Fibroblast of lung (primary cell): Measurements from ENCODE around the gene B3GNT2.

Experiments used
- EZH2 ChIP-seq: IDR thresholded peaks from 2 replicates; pipeline ENCODE4 v1.5.1; 2012; ENCODE audit warnings: low read length, control low read depth, mild to moderate bottlenecking; ENCODE audit errors: missing control alignments
- TF ChIP-seq, protein P1 (sequence below), 2 donors: IDR thresholded peaks in 1 of 2; conservative IDR thresholded peaks in 1 of 2; 1 replicate in 1 of 2; 2 replicates in 1 of 2; pipeline ENCODE4 v1.5.1; 2011 to 2012; ENCODE audit warnings: low read length in 2 of 2, control low read depth in 1 of 2, inconsistent platforms in 1 of 2, low read depth in 1 of 2, mild to moderate bottlenecking in 1 of 2

DNA sequence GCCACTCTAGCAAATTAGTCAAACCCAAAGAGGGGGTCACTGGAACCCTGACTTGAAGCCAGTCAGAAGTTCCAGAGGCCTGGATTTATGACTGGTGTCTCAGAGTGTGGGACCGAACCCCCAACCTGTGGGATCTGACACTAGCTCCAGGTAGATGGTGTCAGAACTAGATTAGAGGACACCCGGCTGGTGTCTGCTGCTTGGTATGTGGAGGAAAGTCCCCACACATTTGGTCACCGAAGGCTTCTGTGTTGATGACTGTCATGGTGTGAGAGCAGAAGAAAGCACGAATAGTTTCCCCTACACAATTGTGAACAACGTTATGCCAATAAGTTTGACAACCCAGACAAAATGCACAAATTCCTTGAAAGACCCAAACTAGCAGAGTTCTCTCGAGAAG is 48.1 kb downstream of the B3GNT2 start:
- TF ChIP-seq, protein P1, sequence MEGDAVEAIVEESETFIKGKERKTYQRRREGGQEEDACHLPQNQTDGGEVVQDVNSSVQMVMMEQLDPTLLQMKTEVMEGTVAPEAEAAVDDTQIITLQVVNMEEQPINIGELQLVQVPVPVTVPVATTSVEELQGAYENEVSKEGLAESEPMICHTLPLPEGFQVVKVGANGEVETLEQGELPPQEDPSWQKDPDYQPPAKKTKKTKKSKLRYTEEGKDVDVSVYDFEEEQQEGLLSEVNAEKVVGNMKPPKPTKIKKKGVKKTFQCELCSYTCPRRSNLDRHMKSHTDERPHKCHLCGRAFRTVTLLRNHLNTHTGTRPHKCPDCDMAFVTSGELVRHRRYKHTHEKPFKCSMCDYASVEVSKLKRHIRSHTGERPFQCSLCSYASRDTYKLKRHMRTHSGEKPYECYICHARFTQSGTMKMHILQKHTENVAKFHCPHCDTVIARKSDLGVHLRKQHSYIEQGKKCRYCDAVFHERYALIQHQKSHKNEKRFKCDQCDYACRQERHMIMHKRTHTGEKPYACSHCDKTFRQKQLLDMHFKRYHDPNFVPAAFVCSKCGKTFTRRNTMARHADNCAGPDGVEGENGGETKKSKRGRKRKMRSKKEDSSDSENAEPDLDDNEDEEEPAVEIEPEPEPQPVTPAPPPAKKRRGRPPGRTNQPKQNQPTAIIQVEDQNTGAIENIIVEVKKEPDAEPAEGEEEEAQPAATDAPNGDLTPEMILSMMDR (conservative IDR thresholded peaks at IDR 0.05 in 1 of 2, IDR thresholded peaks at IDR 0.05 in 1 of 2; ENCODE audit: low read depth in 1 of 2, low read length in 2 of 2) = no peak
- TF ChIP-seq EZH2 = no peak
